HCT116 (cell line): ENCODE data around the gene ZNF3.

Experiments used
- CTCF ChIP-seq, 3 experiments: fragments of 200-600 bp in 1 of 3; sonication (generic) in 1 of 3; IDR thresholded peaks in 2 of 3; conservative IDR thresholded peaks in 1 of 3; 2 replicates each; pipeline ENCODE4 v1.5.1; 2012 to 2017; ENCODE audit warnings: low read depth in 2 of 3, low read length in 2 of 3, antibody characterized with exemption in 1 of 3, borderline replicate concordance in 1 of 3, control low read depth in 1 of 3, mild to moderate bottlenecking in 1 of 3, mixed read lengths in 1 of 3, mixed run types in 1 of 3, moderate library complexity in 1 of 3; ENCODE audit not compliant: insufficient read depth in 1 of 3
- EZH2 ChIP-seq: fragments of 200-600 bp; sonication (generic); IDR thresholded peaks from 2 replicates; pipeline ENCODE4 v1.6.1; 2017; ENCODE audit warnings: antibody characterized with exemption, mixed run types
- POLR2A ChIP-seq: IDR thresholded peaks from 2 replicates; pipeline ENCODE4 v1.7.0; 2011; ENCODE audit warnings: borderline replicate concordance; ENCODE audit not compliant: insufficient read depth, insufficient read length; ENCODE audit errors: extremely low read depth
- POLR2AphosphoS5 ChIP-seq: IDR thresholded peaks from 2 replicates; pipeline ENCODE4 v1.6.1; 2011; ENCODE audit warnings: mild to moderate bottlenecking, low read depth, low read length, moderate library complexity
- RAD21 ChIP-seq: IDR thresholded peaks from 2 replicates; pipeline ENCODE4 v1.6.1; 2012; ENCODE audit warnings: low read depth, mild to moderate bottlenecking
- REST ChIP-seq: IDR thresholded peaks from 2 replicates; pipeline ENCODE4 v1.6.1; 2012; ENCODE audit warnings: low read depth
- SP1 ChIP-seq: IDR thresholded peaks from 2 replicates; pipeline ENCODE4 v1.6.1; 2012; ENCODE audit warnings: low read depth
- SRF ChIP-seq: IDR thresholded peaks from 2 replicates; pipeline ENCODE4 v1.6.1; 2012; ENCODE audit warnings: low read depth
- YY1 ChIP-seq: IDR thresholded peaks from 2 replicates; pipeline ENCODE4 v1.6.1; 2011; ENCODE audit warnings: low read length, low read depth, moderate library complexity, mild to moderate bottlenecking; ENCODE audit not compliant: insufficient replicate concordance; ENCODE audit errors: extremely low read depth
- ZFX ChIP-seq: fragments of 450-650 bp; IDR thresholded peaks from 2 replicates; pipeline ENCODE4 v1.6.1; 2017

- TF ChIP-seq EZH2 (no peak), CTCF (IDR thresholded peaks at IDR 0.05 in 2 of 3, conservative IDR thresholded peaks at IDR 0.05 in 1 of 3; ENCODE audit: borderline replicate concordance in 1 of 3, insufficient read depth in 1 of 3, low read depth in 2 of 3, low read length in 2 of 3) (no peak), POLR2A (no peak), RAD21 (no peak), SP1 (no peak), SRF (no peak), ZFX (no peak), REST (no peak), YY1 (no peak), POLR2AphosphoS5 (no peak)
Observed at GRCh38 chr7:100080907-100081534, 502 bp downstream of the ZNF3 start.
